ENCODE data around the gene GALNT2.

Gene GALNT2

DNA sequence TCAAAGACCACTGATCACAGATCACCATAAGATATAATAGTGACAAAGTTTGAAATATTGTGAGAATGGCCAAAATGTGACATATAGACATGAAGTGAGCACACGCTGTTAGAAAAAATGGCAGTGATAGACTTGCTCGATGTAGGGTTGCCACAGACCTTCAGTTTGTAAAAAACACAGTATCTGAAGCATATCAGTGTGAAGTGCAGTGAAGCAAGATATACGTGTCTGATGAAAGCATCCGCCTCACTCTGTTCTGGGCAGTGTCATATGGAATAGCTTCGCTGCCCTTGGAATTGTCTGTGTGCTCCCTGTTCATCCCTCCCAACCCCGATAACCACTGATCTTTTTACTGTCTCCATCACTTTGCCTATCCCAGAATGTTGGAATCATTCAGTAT, 50.7 kb downstream of the GALNT2 start:
- DNase-seq, result no peak

DNA sequence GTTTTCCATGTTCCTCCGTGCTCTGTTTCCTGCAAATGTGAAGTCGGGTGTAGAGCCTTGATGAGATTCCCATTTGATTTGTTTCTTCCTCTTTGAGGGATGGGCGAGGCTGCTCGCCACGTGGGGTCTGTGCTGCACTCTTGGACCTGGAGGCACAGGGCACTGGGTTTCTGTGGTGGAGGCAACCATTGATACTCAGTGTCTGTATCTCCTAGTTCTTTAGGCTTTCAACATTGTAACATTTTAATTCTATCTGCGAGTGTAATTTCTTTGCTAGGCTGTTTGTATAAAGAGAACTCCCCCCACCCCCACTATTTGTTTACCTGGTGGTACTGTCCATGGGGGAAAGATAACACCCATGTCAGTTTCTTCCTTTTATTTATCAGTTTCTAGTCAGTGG, 52.3 kb downstream of the GALNT2 start:
- DNase-seq, result no peak

DNA sequence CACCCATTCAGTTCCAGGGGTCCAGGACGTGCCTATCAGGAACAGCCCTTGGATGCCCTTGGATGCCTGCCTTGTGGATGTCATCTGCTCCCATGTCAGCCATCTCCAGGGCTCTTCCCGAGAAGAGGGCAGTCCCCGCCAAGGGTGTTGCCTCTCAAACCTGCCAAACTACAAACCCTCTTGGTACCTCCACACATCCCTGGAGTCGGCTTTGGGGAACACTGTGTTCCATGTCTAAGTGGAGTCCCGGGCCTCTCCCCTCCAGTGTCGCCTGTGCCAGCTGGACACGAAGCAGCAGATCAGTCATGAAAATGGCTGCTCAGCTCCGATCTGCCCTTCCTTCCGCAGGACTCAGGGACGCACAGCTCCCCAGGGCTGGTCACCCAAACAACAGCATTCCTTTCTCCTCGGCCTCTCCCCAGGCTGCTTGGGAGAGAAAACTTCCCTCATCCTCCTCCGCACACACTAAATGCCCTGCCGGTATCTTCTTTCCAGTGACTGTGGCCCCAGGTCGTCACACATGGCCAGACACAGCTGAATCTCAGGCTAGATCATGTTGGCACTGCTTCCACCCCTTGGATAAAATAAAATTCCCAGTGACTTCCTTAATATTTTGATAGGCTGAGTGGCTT, 53.4 kb downstream of the GALNT2 start:
- DNase-seq, result no peak

DNA sequence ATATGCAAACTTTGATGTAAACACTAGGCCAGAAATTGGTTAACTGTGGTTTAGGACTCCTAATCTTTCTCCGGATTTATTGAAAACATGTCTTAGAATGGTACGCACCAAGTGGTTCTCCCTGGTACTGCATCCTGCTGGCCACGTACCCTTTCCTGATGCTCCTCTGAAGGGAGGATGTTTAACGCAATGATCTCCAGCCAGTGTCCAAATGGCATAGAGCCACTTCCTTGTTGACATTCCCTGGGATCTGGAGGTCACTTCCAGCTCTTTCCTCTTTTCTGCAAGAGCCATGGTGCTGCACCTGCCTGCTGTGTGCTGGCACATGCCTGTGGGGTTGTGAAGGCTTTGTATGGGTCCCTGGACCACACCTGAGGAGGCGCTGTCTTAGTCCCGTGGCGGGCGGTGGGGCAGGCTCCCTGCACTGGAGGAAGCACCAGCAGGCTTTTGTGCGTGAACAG, 53.9 kb downstream of the GALNT2 start:
- no peak for DNase-seq

DNA sequence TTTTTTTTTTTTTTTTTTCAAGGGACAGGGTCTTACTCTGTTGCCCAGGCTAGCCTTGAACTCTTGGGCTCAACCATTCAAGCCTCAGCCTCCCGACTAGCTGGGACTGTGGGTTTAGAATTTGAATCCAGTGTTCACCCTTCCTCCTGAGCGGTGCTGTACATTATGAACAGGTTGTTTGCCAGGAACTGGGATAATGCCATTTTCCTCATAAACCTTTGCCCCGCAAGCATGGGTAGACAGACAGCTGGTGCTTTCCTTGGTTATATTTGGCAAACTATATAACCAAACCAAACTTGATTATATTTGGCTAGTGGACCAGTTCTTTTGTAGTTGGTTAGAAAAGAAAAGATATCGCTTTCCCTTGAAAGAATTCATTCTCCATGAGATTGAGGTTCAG, 54.9 kb downstream of the GALNT2 start:
- no peak for DNase-seq

DNA sequence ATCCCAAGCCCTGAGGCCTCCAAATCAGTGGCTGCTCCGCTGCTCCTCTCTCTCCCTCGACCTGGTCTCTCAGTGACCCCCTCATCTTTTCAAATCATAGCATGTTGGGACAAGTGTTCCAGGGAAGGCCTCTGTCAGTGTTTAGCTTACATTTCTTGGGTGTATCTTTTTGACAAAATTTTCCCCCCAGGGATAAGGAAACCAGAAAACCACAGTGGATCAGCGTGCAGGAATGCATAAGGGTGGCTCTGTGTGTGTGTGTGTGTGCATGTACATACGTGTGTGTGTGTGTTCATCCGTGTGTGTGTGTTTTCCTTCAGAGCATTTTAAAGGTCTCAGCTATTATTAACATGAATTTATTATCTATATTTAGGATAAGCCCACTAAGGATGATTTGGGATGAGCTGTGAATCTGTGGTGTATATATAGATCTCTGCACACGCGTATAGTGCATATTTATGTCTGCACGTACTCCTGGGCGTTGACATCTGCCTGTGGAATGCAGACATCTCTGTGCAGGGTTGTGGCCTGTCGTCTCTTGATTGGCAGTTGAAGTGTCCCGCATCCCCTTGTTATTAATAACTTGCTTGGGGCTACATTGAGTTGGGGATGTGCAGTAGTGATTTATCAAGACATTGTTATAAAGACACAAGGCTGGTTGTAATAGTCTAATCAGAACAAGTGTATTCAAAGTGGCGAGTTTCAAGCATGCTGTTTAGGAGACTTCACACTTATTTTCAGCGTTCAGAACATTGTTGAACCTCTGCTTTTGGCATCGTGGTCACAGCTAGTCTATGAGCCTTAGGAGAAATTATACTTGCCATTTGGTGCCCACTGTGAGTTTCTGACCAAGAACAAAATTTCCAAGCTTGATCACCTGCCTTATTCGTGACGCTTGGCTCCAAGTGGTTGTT, 55.6 kb downstream of the GALNT2 start:
- DNase-seq, result no peak

DNA sequence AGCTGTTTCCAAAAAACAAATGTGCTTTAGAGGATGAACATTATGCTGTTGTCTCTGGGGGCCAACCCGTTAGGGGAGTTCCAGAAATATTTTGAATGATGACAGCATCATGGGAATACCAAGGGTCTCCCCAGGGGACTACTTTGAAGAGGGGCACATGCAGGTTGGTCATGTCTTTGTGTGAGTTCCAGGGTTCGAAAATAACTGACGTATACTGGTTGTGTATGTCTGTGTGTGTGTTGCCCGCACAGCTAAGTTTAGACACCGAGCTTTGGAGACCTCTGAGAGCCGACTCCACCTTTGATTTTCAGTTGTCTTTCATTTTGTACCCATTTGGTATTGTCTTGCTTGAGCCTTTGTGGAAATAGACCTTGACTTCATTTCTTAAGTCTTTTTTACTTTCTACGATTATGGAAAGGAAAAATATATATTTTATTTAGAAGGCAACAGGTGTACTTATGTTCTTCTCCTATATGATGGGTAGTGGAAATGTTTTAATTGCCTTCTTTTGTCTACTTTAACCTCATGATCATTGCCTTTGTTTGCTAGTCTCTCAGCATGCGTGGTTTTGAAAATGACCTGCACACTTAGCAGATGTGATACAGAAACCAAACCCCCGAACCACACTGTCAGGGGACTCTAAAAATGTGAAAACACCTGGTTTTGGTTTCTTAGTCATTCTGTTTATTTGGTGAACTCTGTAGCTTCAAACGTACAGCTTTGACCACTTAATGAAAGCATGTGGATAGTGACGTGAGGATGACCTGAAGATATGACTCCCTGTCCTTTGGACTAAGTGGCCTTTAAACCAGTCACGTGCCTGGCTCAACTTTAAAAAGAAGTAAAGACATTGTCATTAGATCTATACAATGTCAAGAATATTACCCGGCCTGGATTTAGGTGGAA, 56.5 kb downstream of the GALNT2 start:
- no peak for DNase-seq

DNA sequence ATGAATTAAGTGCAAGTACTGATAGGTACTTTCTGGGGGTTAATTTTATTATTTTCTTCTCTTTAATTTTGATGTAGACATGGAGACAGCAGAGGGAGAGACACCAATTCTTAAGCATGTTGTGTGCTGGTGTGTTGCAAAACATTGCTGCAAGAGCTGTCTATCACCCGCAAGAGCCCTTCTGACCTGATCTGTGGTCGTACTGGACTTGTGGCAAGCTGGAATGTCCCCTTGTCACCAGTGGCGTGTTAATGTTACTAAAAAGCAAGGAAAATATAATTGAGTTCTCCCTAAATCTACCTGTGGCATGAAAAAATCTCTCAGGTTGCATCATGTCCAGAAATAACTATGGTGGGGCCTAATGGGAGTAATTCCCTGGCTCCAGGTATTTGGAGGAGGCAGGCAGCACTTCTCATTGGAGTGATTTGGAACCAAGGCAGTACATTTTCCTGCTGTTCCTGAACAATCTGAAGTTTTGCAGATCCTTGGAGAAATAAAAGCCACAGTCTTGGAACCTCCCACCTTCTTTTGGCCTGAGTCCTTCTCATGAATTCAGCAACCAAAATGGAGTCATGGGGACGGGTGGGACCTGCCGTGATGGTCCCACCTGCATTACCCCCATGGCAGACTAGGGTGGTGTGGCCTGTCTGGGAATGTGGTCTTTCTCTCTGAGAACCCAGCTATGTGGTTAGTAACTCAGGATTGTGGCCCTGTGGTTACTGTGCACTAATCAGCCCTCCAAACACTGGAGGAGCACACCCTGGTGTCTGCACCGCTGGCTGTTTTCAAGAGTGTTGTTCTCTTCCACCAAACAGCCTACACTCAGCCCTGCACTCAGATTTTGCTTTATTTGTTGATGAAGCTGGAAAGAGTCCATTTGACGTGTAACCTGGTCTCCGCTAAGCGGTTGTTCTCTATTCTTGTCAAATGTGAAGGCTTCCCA, 57.4 kb downstream of the GALNT2 start:
- DNase-seq, result no peak

DNA sequence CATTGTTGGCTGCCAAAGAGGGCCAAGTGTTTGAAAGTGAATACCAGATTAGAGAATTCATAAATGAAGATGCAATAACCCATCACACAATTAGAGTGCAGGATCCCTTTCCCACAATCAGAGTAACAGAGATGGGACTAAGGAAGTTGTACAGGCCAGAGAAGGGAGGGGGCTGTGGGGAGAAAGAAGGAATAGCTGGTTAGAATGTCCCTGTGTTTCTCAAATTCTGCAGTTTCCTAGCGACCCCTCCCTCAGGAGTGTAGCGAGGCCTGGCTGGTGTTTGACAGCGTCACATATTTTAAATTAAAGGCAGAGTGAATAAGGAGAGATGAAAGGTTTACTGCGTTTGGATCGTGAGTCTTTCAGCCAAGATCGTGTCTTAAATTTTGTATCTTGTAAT, 58.1 kb downstream of the GALNT2 start:
- DNase-seq, result no peak

DNA sequence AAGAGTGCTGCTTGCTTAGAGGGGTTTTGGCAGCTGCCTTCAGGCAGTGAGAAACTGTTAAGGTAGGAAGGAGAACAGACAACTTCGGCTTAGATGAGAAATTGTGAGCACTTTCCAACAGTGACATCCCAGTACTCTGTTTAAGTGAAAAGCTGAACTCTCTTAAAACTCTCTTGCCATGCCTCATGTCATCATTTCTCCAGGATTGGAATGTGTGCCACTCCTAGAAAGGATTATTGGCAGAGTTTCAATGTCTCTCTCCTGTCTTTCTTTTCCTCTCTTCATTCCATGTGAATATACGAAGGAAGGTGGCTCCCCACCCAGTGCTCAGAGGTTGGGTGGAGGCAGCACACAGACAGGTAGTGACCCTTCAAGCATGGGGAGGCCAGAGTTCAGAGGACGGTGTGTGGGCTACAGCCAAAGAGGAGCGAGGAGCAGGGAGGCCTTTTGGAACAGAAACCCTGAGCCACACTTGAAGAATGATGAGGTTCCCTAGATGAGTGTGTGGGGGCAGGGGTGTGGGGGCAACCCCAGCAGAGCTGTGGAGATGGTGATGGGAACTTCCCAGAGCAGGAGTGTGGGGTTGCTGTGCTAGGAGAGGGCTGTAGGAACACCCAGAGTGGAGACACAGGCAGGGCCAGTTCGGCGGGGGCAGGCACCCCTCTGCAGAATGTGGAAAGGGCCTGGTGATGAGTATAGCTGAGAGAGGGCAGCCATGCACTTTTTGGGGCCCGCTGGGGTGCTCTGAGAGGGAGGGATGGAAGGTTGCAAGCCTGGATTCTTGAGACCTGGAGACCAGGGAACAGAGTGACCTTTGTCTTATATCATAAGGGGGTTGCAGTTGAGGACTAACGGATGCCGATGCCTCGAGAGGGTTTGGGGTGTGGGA, 58.8 kb downstream of the GALNT2 start:
- DNase-seq, result no peak

DNA sequence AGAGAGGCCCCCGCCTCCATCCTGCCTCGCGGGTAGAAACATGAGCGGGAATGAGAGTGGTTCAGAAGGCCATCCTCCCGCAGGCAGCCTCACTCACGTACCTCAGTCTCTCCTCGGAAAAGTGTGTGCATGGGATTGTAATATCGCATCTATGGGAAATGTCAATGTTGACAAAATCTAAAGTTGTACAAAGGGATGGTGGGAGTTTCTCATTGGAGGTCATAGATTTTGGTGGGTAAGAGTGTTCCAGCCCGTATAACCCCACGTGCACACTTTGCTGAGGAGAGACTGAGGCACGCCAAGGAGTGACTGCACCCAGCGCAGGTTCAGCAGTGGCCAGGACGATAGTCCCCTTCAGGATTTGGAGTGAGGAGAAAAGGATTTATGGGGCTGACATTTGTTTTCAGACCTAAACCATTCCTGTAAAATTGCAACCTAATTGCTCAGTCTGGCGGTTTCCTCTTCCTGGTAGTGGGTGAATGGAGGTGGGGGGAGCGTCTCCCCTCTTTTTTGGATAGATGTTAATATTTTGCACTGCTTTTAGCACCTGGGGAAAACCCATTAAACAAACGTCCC, 59.6 kb downstream of the GALNT2 start:
- DNase-seq, result no peak

DNA sequence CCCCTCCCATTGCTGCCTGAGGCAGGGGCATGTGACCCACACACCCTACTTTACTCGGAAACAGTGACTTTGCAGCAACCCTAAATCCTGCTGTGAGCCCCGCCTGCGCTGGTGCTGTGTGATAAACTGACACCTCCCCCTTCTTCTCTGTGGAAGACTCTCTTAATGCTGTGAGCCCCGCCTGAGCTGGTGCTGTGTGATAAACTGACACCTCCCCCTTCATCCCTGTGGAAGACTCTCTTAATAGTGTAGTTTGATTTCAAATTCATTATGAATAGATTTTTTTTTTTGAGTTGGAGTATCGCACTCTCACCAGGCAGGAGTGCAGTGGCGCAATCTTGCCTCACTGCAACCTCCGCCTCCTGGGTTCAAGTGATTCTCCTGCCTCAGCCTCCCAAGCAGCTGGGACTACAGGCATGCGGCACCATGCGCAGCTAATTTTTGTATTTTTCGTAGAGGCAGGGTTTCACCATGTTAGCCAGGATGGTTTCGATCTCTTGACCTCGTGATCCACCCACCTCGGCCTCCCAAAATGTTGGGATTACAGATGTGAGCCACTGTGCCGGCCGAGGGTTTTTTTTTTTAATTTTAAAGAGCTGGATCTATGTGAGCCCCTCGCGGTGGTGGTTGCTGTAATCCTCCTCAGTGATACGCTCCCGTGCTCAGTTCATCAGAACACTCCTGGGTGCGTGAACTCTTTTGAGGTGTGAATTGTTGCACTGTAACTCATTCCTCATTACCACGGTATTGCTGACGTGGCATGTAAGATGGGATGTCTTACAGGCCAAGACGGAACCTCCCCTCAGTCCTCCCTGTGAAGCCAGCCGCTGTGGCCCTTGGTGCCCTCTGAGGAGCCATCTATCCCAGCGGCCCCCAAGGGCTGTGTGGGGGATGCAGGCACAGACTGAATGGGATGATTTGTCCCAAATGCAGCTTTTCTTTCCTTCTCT, 60.3 kb downstream of the GALNT2 start:
- DNase-seq, result peak; percentile 10

DNA sequence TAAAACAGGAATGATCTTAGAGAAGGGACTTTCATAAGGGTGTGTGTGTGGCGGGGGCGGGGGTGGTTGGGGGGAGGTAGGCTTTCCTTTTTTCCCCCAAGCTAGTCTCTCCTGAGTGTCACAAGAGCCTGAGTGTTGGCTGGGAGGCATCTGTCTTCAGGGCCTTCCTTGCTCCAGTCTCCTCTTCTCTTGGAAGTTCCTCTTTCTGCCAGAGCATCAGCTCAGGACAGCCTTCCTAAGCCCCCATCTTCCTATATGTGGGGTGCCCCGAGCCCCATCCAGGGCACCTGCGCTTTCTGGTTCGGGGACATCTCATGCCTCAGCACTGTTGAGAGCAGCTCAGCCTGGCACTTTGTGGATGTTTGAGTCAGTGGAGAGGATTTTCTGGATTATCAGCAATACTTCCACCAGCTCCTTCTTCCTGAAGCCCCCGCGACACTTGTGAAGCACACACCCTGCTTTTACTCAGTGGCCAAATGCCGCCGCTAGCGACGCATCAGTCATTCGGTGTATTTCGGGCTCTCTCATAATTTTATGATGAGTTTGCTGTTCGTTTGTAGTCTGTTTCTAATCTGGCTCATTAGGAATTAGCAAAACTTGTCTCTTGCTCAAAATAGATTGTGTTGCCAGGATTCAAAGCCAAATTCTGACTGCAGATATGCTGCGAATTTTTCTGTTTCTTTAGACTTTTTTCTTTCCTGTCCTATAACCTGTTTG, 61.7 kb downstream of the GALNT2 start:
- no peak for DNase-seq

DNA sequence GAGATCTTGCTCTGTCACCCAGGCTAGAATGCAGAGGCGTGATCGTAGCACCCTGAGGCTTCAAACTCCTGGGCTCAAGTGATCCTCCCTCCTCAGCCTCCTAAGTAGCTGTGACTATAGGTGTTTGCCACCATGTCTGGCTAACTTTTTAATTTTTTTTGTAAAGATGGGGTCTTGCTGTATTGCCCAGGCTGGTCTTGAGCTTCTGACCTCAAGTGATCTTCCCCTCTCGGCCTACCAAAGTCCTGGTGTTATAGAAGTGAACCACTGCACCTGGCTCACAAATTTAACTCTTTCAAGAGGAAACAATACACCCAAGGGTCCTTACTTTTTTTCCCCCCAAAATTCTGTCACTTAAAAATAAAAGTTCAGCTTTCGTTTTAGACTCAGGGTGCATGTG, 62.3 kb downstream of the GALNT2 start:
- DNase-seq, result no peak

DNA sequence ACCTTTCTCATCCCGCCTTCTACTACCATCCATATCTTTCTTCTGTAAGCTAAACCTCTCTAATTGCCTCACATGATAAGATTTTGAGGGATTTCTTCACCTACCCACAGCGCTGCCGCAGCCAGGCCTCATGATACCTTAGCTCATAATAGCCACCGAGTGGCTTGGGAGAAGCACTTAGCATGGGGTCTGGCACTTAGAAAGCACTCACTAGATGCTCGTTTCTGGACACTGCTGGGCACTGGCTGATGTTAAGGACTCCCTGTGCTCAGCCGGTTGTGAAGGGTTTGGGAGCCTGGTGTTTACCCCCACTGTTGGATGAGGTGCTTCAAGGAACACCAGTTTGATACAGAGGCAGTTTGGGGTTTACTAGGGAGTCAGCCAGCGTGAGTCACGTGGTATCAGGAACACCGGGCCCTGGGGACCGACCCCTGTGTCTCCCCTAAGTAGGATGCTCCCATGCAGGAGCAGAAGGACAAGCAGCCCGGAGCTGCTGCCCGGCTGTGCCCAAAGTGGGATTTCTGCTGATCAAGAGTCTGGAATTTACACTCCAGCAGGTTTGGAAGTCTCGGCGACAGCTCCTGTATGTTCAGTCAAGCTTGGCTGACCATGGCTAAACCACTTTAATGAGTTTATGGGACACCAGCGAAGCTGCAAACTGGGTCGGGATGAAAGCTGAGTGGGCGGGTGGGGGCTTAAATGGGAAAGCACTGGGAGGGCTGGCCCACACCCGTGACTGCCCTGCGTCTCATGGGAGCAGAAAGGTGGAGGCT, 63.3 kb downstream of the GALNT2 start:
- no peak for DNase-seq

DNA sequence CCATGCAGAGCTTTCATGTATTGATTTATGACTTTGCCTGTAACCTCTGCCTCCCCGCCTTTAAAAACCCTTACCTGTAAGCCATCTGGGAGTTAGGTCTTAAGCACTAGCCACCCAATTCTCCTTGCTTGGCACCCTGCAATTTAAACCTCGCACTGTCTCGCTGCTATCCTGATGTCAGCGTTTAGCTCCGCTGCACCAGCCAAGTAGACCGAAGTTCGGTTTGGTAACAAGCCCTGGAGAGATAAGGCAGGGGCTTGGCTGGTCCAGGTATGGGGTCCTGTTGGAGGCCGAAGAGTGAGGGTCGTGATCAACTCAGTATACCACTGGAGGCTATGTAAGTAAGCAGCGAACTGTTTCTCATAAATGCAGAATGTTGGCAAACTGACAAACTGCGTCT, 64.4 kb downstream of the GALNT2 start:
- no peak for DNase-seq

DNA sequence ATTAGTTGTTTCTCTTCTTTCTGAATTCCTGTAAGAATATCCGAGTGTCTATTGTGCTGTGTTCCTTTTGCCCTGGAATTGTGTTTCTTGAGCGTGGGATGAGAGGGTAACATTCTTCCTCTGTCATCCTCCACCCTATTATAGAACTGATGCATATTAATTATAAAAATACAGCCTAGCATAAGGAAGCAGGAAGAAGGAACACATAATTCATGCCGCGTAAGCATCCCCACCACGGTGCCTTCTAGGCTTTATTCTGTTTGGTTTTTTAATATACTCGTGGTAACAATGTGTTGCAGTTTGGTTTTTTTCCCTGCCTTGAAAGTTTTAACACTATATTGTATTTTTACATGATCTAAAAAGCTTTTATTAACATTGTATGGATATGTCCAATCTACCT, 65.7 kb downstream of the GALNT2 start:
- no peak for DNase-seq

DNA sequence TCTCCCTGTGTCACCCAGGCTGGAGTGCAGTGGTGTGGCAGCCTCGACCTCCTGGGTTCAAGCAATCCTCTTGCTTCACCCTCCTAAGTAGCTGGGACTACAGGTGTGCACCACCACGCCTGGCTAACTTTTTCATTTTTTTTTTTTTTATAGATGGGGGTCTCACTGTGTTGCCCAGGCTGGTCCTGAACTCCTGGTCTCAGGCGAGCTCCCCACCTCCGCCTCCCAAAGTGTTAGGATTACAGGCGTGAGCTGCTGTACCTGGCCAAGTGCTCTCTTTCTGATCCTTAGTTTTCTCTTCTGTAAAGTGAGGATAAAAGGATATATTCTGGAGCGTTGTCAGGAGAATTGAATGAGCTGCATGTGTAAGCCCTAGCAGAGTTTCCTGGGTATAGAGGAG, 68.7 kb downstream of the GALNT2 start:
- no peak for DNase-seq
